ENCODE results near the gene PPA2. TPM values are rescaled to one million over a fixed set of nuclear protein-coding genes. Genes with fewer than 3 reads are reported as not detected.

Gene PPA2
- polyA plus RNA-seq, 2 donors, result 50.2 to 86.8 TPM

GRCh38 chr4:105345358-105345757 lies 128.5 kb downstream of the PPA2 start:
- Histone ChIP-seq H3K9me3 (ENCODE audit: control insufficient read depth in 2 of 2, insufficient read depth in 1 of 2, low read depth in 1 of 2, low read length in 1 of 2) (no peaks in the 10 kb centered on the region), H3K27me3 (ENCODE audit: control insufficient read depth in 1 of 2, insufficient read depth in 2 of 2, low read length in 2 of 2) (no peaks in the 10 kb centered on the region), H3K27ac (ENCODE audit: low read depth in 2 of 2, low read length in 1 of 2) (no peak overlapping the region), H3K4me3 (ENCODE audit: low read depth in 1 of 2, low read length in 2 of 2) (no peak overlapping the region), H3K4me1 (ENCODE audit: control insufficient read depth in 2 of 2, insufficient read depth in 2 of 2, low read length in 1 of 2) (no peaks in the 10 kb centered on the region), H3K36me3 (ENCODE audit: control insufficient read depth in 2 of 2, insufficient read depth in 2 of 2, low read length in 1 of 2) (no peaks in the 10 kb centered on the region)
- 71 to 81% methylated on average over 2 of the region's 2 CpGs for WGBS, 2 donors

- H3K27ac ChIP-seq (ENCODE audit: low read depth in 2 of 2, low read length in 1 of 2), result no peak overlapping the region
- no peaks in the 10 kb centered on the region for H3K36me3 ChIP-seq (ENCODE audit: control insufficient read depth in 2 of 2, insufficient read depth in 2 of 2, low read length in 1 of 2)
- no peaks in the 10 kb centered on the region for H3K27me3 ChIP-seq (ENCODE audit: control insufficient read depth in 1 of 2, insufficient read depth in 2 of 2, low read length in 2 of 2)
- no peaks in the 10 kb centered on the region for H3K4me1 ChIP-seq (ENCODE audit: control insufficient read depth in 2 of 2, insufficient read depth in 2 of 2, low read length in 1 of 2)
- H3K4me3 ChIP-seq (ENCODE audit: low read depth in 1 of 2, low read length in 2 of 2), result no peak overlapping the region
- H3K9me3 ChIP-seq (ENCODE audit: control insufficient read depth in 2 of 2, insufficient read depth in 1 of 2, low read depth in 1 of 2, low read length in 1 of 2), result no peaks in the 10 kb centered on the region
Observed at GRCh38 chr4:105344141-105344540, 129.7 kb downstream of the PPA2 start.

- no peak overlapping the region for H3K4me3 ChIP-seq (ENCODE audit: low read depth in 1 of 2, low read length in 2 of 2)
- no peaks in the 10 kb centered on the region for H3K4me1 ChIP-seq (ENCODE audit: control insufficient read depth in 2 of 2, insufficient read depth in 2 of 2, low read length in 1 of 2)
- H3K27ac ChIP-seq (ENCODE audit: low read depth in 2 of 2, low read length in 1 of 2), result no peak overlapping the region
- 61 to 74% methylated on average over 8 of the region's 8 CpGs for WGBS, 2 donors
- H3K27me3 ChIP-seq (ENCODE audit: control insufficient read depth in 1 of 2, insufficient read depth in 2 of 2, low read length in 2 of 2), result no peaks in the 10 kb centered on the region
- no peaks in the 10 kb centered on the region for H3K9me3 ChIP-seq (ENCODE audit: control insufficient read depth in 2 of 2, insufficient read depth in 1 of 2, low read depth in 1 of 2, low read length in 1 of 2)
- no peaks in the 10 kb centered on the region for H3K36me3 ChIP-seq (ENCODE audit: control insufficient read depth in 2 of 2, insufficient read depth in 2 of 2, low read length in 1 of 2)
Observed at GRCh38 chr4:105343146-105343931, 130.5 kb downstream of the PPA2 start.

- 92 to 94% methylated on average over 1 of the region's 1 CpG for WGBS, 2 donors
- Histone ChIP-seq H3K27me3 (ENCODE audit: control insufficient read depth in 1 of 2, insufficient read depth in 2 of 2, low read length in 2 of 2) (no peaks in the 10 kb centered on the region), H3K9me3 (ENCODE audit: control insufficient read depth in 2 of 2, insufficient read depth in 1 of 2, low read depth in 1 of 2, low read length in 1 of 2) (peaks cover 0 to 3% of the 10 kb centered on the region in 2 donors)
Observed at GRCh38 chr4:105329081-105329480, 144.8 kb downstream of the PPA2 start.

GRCh38 chr4:105327956-105328355 lies 145.9 kb downstream of the PPA2 start:
- Histone ChIP-seq H3K27me3 (ENCODE audit: control insufficient read depth in 1 of 2, insufficient read depth in 2 of 2, low read length in 2 of 2) (no peaks in the 10 kb centered on the region), H3K9me3 (ENCODE audit: control insufficient read depth in 2 of 2, insufficient read depth in 1 of 2, low read depth in 1 of 2, low read length in 1 of 2) (peaks cover 0 to 3% of the 10 kb centered on the region in 2 donors), H3K4me3 (ENCODE audit: low read depth in 1 of 2, low read length in 2 of 2) (no peak overlapping the region), H3K4me1 (ENCODE audit: control insufficient read depth in 2 of 2, insufficient read depth in 2 of 2, low read length in 1 of 2) (no peaks in the 10 kb centered on the region), H3K27ac (ENCODE audit: low read depth in 2 of 2, low read length in 1 of 2) (no peak overlapping the region), H3K36me3 (ENCODE audit: control insufficient read depth in 2 of 2, insufficient read depth in 2 of 2, low read length in 1 of 2) (no peaks in the 10 kb centered on the region)

More at GRCh38 chr4:105329081-105329480, 144.8 kb downstream of the PPA2 start:
- H3K4me1 ChIP-seq (ENCODE audit: control insufficient read depth in 2 of 2, insufficient read depth in 2 of 2, low read length in 1 of 2), result no peaks in the 10 kb centered on the region
- no peak overlapping the region for H3K27ac ChIP-seq (ENCODE audit: low read depth in 2 of 2, low read length in 1 of 2)
- H3K36me3 ChIP-seq (ENCODE audit: control insufficient read depth in 2 of 2, insufficient read depth in 2 of 2, low read length in 1 of 2), result no peaks in the 10 kb centered on the region
- H3K4me3 ChIP-seq (ENCODE audit: low read depth in 1 of 2, low read length in 2 of 2), result no peak overlapping the region

- 71 to 88% methylated on average over 2 of the region's 2 CpGs for WGBS, 2 donors
- Histone ChIP-seq H3K4me1 (ENCODE audit: control insufficient read depth in 2 of 2, insufficient read depth in 2 of 2, low read length in 1 of 2) (no peaks in the 10 kb centered on the region), H3K4me3 (ENCODE audit: low read depth in 1 of 2, low read length in 2 of 2) (no peak overlapping the region), H3K9me3 (ENCODE audit: control insufficient read depth in 2 of 2, insufficient read depth in 1 of 2, low read depth in 1 of 2, low read length in 1 of 2) (no peaks in the 10 kb centered on the region), H3K36me3 (ENCODE audit: control insufficient read depth in 2 of 2, insufficient read depth in 2 of 2, low read length in 1 of 2) (no peaks in the 10 kb centered on the region), H3K27ac (ENCODE audit: low read depth in 2 of 2, low read length in 1 of 2) (no peak overlapping the region), H3K27me3 (ENCODE audit: control insufficient read depth in 1 of 2, insufficient read depth in 2 of 2, low read length in 2 of 2) (no peaks in the 10 kb centered on the region)
Observed at GRCh38 chr4:105327222-105327621, 146.6 kb downstream of the PPA2 start.

Other genes with a start within 250 kb of the PPA2 start
- under 1 TPM; 0.06 to 0.07 TPM for gene ARHGEF38, start 78.6 kb upstream of the PPA2 start, polyA plus RNA-seq
- 10 to 100 TPM in 1 of 2 donors, 1 to 10 TPM in 1; 9.4 to 13.9 TPM for gene INTS12, start 234.6 kb upstream of the PPA2 start, polyA plus RNA-seq
- gene GSTCD, start 234.7 kb upstream of the PPA2 start, polyA plus RNA-seq, result 1 to 10 TPM; 1.5 to 2.6 TPM

Measured in esophagus (tissue), 2 donors.